ENCODE data around the gene DNLZ.
"Not testable (repeated sequence)": the region's sequence is repeated elsewhere in the genome, so short reads cannot be mapped to it uniquely, and the experiment has no call there.

DNLZ gene

DNA sequence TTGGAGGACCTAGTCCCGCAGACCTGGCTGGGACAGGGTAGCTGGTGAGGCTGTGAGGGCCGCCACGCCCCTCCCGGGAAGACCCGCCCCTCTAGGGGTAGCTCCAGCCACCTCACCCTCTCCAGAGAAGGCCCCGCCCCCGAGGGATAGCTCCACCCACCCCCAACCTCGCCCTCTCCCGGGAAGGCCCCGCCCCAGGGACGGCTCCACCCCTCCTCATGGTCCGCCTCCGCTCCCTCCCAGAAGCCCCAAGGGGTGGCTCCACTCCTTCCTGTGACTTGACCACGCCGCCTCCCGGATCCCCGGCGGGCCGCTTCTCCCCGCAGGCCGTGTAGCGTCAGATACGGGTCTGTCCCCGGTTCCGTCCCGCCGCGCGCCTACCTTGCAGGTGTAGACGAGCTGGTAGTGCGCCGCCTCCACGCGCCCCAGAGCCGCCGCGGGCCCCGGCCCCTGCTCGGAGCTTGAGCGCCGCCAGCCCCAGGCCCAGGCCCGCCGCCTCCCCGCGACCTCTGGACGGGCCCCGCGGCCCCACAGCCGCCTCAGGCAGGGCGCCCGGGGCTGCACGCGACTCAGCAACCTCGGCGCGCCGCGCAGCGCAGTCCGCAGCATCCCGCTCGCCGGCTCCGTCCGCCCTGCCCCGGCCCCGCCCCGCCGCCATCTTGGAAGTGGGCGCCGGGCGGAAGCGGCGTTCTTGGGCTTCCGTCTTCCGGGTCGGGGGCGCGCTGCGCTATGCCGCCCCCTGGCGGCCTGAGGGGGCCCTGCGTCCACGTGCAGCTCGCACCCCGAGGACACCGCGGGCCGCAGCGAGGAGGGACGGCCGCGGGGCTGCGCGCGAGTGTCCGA lies at the start of gene DNLZ:
Gene DNLZ, minus strand, starts transcription at position 639 of the 843 bp plus-strand sequence. Its CDS starts 30 bp downstream, at position 609.
- Histone ChIP-seq H3K36me3 (ENCODE audit: control insufficient read depth, insufficient read depth, low read length) (peaks cover 2% of the 10 kb centered on the region), H3K9ac (ENCODE audit: low read depth, low read length) (peak within 1 kb of the TSS; percentile 12), H3K4me1 (ENCODE audit: control insufficient read depth, insufficient read depth, low read length) (peaks cover 2% of the 10 kb centered on the region), H3K9me3 (ENCODE audit: control insufficient read depth, insufficient read depth, low read length) (no peaks in the 10 kb centered on the region), H3K27me3 (ENCODE audit: control insufficient read depth, insufficient read depth, low read length) (no peaks in the 10 kb centered on the region), H3K4me3 (ENCODE audit: low read depth, low read length) (peak within 1 kb of the TSS; percentile 65)

DNA sequence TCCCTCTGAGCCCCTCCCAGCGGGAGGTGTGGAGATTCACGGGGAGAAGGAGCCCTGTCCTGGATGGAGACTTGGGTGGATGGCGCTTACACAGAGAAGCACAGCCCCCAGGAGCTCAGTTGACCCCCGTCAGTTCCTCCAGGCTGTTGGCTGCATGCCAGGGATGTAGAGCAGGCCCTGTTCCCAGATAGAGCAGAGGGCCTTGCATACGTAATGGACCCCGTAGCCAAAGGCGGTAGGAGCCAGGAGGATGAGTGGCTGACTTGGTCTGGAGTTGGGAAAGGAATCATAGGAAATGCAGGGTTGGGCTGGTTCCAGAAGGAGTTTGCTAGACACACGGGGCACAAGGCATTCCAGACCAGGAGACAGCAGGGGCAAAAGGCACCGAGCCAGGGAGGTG lies 49.4 kb upstream of the DNLZ start:
- peaks cover 57% of the 10 kb centered on the region for H3K36me3 ChIP-seq (ENCODE audit: control insufficient read depth, insufficient read depth, low read length)
- H3K27me3 ChIP-seq (ENCODE audit: control insufficient read depth, insufficient read depth, low read length): no peaks in the 10 kb centered on the region
- no peak overlapping the region for H3K9ac ChIP-seq (ENCODE audit: low read depth, low read length)
- H3K4me1 ChIP-seq (ENCODE audit: control insufficient read depth, insufficient read depth, low read length): peaks cover 4% of the 10 kb centered on the region
- no peaks in the 10 kb centered on the region for H3K9me3 ChIP-seq (ENCODE audit: control insufficient read depth, insufficient read depth, low read length)
- no peak overlapping the region for H3K4me3 ChIP-seq (ENCODE audit: low read depth, low read length)

DNA sequence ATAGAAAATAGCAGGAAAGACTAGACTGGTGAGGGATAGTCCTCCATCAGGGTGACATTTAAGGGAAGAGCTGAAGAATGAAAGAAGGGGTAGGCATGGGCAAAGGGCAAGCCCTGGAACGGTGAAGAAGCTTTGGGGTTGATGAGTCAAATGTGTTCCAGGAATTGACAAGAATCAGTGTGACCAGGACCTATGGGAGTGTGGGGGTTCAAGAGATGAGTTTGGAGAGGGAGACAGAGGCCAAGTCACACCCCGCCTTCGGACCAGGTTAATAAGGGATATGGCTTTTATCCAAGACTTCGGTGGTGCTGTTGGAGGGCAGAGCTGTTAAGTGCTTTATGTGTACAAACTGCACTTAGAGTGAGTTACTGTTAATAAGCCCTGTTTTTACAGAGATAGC lies 47.8 kb upstream of the DNLZ start:
- peak overlapping the region; percentile 94 for H3K4me3 ChIP-seq (ENCODE audit: low read depth, low read length)
- H3K27me3 ChIP-seq (ENCODE audit: control insufficient read depth, insufficient read depth, low read length): no peaks in the 10 kb centered on the region
- peak overlapping the region; percentile 96 for H3K9ac ChIP-seq (ENCODE audit: low read depth, low read length)
- peaks cover 58% of the 10 kb centered on the region for H3K36me3 ChIP-seq (ENCODE audit: control insufficient read depth, insufficient read depth, low read length)
- H3K9me3 ChIP-seq (ENCODE audit: control insufficient read depth, insufficient read depth, low read length): no peaks in the 10 kb centered on the region
- H3K4me1 ChIP-seq (ENCODE audit: control insufficient read depth, insufficient read depth, low read length): peaks cover 4% of the 10 kb centered on the region

DNA sequence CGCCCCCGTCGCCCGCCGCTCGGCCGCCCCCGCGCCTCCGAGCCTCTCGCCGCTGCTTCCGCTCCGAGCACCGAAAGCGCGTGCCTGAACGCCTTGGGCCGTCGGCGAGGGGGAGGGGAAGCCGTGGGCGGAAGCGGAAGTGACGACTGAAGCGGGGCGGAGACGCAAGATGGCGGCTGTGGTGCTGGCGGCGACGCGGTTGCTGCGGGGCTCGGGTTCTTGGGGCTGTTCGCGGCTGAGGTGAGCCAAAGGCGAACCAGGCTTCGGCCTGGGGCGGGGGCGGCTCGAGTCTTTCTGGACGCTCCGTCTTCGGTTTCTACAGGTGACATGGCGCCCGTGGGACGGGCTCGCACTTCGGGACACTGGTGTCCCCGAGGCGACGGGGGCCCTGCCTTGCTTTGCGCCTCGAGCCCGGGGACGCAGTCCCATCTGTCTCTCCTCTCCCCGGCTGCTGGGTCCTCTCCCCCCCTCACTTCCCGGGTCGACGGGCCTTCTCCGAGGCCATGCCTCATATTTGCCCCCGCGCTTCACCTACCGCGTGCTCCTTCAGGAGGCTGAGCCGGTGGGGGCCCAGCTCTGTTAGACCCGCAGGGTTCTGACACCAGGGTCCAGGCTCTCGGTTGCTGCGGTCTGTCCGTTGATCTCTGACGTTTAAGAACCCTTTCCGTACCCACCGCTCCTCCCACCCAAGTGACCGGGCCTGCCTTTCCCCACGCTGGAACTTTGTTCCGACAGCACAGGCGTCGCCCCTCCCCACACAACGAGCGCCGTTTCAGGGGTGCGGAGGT lies 47.1 kb upstream of the DNLZ start, which contains the start of the genes ENTR1 and PMPCA:
Gene ENTR1, minus strand, starts transcription at position 115 of the 788 bp plus-strand sequence. CDS start 217 bp downstream, outside the sequence.
Gene PMPCA, plus strand, starts transcription at position 159 of the 788 bp plus-strand sequence. Its CDS starts 11 bp downstream, at position 170.
- Histone ChIP-seq H3K4me3 (ENCODE audit: low read depth, low read length) (peak within 1 kb of the TSS; percentile 94), H3K4me1 (ENCODE audit: control insufficient read depth, insufficient read depth, low read length) (peaks cover 4% of the 10 kb centered on the region), H3K27me3 (ENCODE audit: control insufficient read depth, insufficient read depth, low read length) (no peaks in the 10 kb centered on the region), H3K9me3 (ENCODE audit: control insufficient read depth, insufficient read depth, low read length) (no peaks in the 10 kb centered on the region), H3K9ac (ENCODE audit: low read depth, low read length) (peak within 1 kb of the TSS; percentile 96), H3K36me3 (ENCODE audit: control insufficient read depth, insufficient read depth, low read length) (peaks cover 54% of the 10 kb centered on the region)

DNA sequence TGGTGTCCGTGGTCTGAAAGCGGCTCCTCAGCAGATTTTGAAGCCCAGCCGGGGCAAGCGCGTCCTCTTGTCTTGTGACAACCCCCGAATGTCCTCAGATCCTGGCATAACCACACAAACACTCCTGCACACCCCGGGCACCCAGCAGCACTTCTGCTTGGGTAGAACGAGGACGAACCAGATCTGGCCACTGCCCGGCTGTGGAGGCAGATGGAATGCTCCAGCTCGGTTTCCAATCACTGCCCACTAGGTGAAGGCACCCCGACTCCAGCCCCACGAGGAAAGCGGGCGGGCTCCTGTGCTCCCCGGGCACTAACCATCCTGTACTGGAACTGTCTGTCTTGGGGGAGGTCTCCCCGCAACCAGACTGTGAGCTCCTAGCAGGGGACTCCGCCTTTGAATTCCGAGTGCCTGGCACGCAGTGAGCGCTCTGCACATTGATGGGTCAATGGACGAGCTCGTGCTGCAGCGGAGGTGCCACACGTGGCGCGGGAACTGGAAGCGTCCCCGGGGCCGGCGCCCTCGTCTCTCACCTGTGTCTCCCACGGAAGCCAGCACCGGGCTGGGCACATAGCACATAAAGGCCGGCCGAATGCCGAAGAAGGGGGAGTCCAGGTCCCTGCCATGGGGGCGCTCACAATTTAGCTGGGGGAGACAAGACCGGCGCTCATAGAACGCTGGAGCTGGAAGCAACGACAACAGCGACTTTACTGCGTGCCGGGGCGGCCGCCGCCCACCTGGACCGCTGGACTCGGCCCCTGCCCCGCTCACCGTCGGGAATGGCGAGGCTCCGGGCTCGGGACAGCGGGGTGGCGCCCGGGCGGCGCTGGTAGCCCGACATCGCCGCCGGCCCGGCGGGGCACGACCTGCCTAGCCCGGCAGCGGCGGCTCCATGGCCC lies 46.3 kb upstream of the DNLZ start:
- Histone ChIP-seq H3K9ac (ENCODE audit: low read depth, low read length) (peak overlapping the region; percentile 73), H3K36me3 (ENCODE audit: control insufficient read depth, insufficient read depth, low read length) (peaks cover 55% of the 10 kb centered on the region), H3K4me3 (ENCODE audit: low read depth, low read length) (peak overlapping the region; percentile 72), H3K4me1 (ENCODE audit: control insufficient read depth, insufficient read depth, low read length) (peaks cover 4% of the 10 kb centered on the region), H3K27me3 (ENCODE audit: control insufficient read depth, insufficient read depth, low read length) (no peaks in the 10 kb centered on the region), H3K9me3 (ENCODE audit: control insufficient read depth, insufficient read depth, low read length) (no peaks in the 10 kb centered on the region)

DNA sequence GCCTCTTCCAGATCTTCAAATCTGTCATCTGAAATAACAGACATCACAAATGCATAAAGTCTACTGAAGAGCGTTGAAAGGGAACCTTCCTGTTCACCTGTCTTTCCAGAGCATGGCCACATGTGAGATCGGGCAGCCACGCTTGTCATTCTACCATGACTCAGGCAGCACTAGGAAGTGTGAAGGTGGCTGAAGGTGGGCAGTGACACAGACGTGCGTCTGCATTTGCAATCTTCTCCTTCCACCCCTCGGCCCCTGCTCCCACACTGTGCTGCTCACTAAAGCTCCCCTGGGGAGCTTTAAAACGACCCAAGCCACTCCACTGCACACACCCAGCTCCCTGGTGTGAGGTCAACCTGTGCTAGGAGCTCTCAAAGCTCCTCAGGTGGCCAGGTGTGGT lies 44.4 kb upstream of the DNLZ start:
- H3K36me3 ChIP-seq (ENCODE audit: control insufficient read depth, insufficient read depth, low read length): peaks cover 52% of the 10 kb centered on the region
- no peak overlapping the region for H3K9ac ChIP-seq (ENCODE audit: low read depth, low read length)
- no peaks in the 10 kb centered on the region for H3K9me3 ChIP-seq (ENCODE audit: control insufficient read depth, insufficient read depth, low read length)
- H3K4me3 ChIP-seq (ENCODE audit: low read depth, low read length): no peak overlapping the region
- H3K27me3 ChIP-seq (ENCODE audit: control insufficient read depth, insufficient read depth, low read length): no peaks in the 10 kb centered on the region
- H3K4me1 ChIP-seq (ENCODE audit: control insufficient read depth, insufficient read depth, low read length): peaks cover 4% of the 10 kb centered on the region

DNA sequence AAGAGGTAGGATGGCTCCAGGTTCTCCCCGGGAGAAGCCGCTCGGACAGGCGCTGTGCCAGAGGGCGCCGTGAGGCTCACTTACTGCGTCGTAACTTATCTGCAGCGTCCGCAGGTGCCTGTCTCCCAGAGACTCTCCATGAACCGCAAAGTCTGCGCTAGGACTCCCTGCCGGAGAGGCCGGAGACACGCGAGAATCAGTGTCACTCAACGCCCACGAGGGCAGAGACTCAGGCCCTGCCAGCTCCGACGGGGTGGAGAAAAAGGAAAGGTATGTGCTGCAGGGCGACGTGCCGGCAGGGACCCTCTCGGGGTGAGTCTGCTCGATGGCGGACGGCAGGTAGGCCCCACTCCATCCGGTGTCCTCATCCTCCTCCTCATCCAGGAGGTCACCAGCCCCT lies 43.5 kb upstream of the DNLZ start:
- peaks cover 51% of the 10 kb centered on the region for H3K36me3 ChIP-seq (ENCODE audit: control insufficient read depth, insufficient read depth, low read length)
- not testable (repeated sequence) for H3K27me3 ChIP-seq (ENCODE audit: control insufficient read depth, insufficient read depth, low read length); H3K4me3 ChIP-seq (ENCODE audit: low read depth, low read length)

DNA sequence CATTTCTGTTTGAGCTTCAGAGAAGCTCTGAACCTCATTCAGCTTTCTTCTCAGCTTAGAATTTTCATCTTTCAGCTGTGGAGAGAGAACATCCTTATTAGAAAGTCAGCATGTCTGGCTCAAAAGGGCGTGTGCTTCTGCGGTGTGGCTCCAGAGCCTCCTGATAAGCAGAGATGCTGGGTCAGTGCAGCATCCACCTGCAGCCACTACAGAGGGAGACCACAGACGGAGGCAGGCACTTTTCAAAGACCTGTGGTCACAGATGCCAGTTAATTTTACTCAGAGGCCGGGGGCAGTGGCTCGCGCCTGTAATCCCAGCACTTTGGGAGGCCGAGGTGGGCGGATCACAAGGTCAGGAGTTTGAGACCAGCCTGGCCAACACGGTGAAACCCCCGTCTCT lies 42.4 kb upstream of the DNLZ start:
- H3K27me3 ChIP-seq (ENCODE audit: control insufficient read depth, insufficient read depth, low read length); H3K9ac ChIP-seq (ENCODE audit: low read depth, low read length); H3K4me1 ChIP-seq (ENCODE audit: control insufficient read depth, insufficient read depth, low read length); H3K4me3 ChIP-seq (ENCODE audit: low read depth, low read length); H3K9me3 ChIP-seq (ENCODE audit: control insufficient read depth, insufficient read depth, low read length): not testable (repeated sequence)
- H3K36me3 ChIP-seq (ENCODE audit: control insufficient read depth, insufficient read depth, low read length): peaks cover 47% of the 10 kb centered on the region

More for the DNA sequence above, 43.5 kb upstream of the DNLZ start:
- not testable (repeated sequence) for H3K9ac ChIP-seq (ENCODE audit: low read depth, low read length); H3K9me3 ChIP-seq (ENCODE audit: control insufficient read depth, insufficient read depth, low read length); H3K4me1 ChIP-seq (ENCODE audit: control insufficient read depth, insufficient read depth, low read length)

DNA sequence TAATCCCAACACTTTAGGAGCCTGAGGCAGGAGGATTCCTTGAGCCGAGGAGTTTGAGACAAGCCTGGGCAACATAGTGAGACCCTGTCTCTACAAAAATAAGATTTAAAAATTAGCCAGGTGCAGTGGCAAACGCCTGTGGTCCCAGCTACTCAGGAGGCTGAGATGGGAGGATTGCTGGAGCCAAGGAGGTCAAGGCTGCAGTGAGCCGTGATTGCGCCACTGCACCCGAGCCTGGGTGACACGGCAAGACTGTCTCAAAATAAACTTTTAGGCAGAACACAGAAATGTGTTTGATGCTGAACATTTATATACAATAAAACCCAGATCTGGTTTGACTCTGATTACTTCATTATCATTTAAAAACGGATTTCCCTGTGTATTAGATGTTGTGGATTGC lies 41.9 kb upstream of the DNLZ start:
- no peaks in the 10 kb centered on the region for H3K4me1 ChIP-seq (ENCODE audit: control insufficient read depth, insufficient read depth, low read length)
- H3K36me3 ChIP-seq (ENCODE audit: control insufficient read depth, insufficient read depth, low read length): peaks cover 44% of the 10 kb centered on the region
- no peaks in the 10 kb centered on the region for H3K27me3 ChIP-seq (ENCODE audit: control insufficient read depth, insufficient read depth, low read length)
- no peaks in the 10 kb centered on the region for H3K9me3 ChIP-seq (ENCODE audit: control insufficient read depth, insufficient read depth, low read length)
- H3K9ac ChIP-seq (ENCODE audit: low read depth, low read length): no peak overlapping the region
- no peak overlapping the region for H3K4me3 ChIP-seq (ENCODE audit: low read depth, low read length)

DNA sequence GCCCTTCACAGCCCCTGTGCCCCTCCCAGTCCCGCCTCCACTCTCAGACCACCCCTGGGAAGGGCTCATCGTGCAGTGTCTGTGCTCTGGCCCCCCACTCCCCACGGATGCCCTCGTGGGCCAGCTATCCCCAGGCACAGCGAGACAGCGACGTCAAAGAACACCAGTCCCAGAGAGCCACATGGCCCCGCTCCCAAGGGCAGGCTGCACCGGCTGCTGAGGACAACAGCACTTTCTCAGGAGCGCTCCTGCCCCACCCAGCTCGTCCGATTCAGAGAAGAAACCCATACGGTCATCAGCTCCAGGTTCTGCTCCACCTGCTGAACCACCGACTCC lies 41.2 kb upstream of the DNLZ start:
- H3K9ac ChIP-seq (ENCODE audit: low read depth, low read length): no peak overlapping the region
- H3K4me1 ChIP-seq (ENCODE audit: control insufficient read depth, insufficient read depth, low read length): no peaks in the 10 kb centered on the region
- H3K4me3 ChIP-seq (ENCODE audit: low read depth, low read length): no peak overlapping the region
- peaks cover 44% of the 10 kb centered on the region for H3K36me3 ChIP-seq (ENCODE audit: control insufficient read depth, insufficient read depth, low read length)
- H3K9me3 ChIP-seq (ENCODE audit: control insufficient read depth, insufficient read depth, low read length): no peaks in the 10 kb centered on the region
- no peaks in the 10 kb centered on the region for H3K27me3 ChIP-seq (ENCODE audit: control insufficient read depth, insufficient read depth, low read length)
